Inferior parietal cortex (tissue), 1 donor: ENCODE data around the gene RTL1.

Experiments used
- DNase-seq: peaks from one replicate; pipeline ENCODE4 v3.0.0-alpha.2; 2016; ENCODE audit errors: extremely low spot score

RTL1 gene

GRCh38 chr14:100882026-100882967 lies 21.2 kb downstream of the RTL1 start:
- DNase-seq: no peak

GRCh38 chr14:100881211-100882025 lies 22.1 kb downstream of the RTL1 start:
- no peak for DNase-seq

GRCh38 chr14:100880271-100881101 lies 23.0 kb downstream of the RTL1 start:
- no peak for DNase-seq

GRCh38 chr14:100879782-100880181 lies 23.7 kb downstream of the RTL1 start:
- DNase-seq: no peak

GRCh38 chr14:100879194-100879593 lies 24.3 kb downstream of the RTL1 start:
- DNase-seq: no peak

GRCh38 chr14:100878271-100879146 lies 25.0 kb downstream of the RTL1 start:
- no peak for DNase-seq

GRCh38 chr14:100875861-100876590 lies 27.5 kb downstream of the RTL1 start:
- DNase-seq: no peak

- DNase-seq: no peak
Measured at GRCh38 chr14:100875126-100875525, 28.4 kb downstream of the RTL1 start.

- DNase-seq: no peak
Measured at GRCh38 chr14:100874411-100875091, 29.0 kb downstream of the RTL1 start.

- no peak for DNase-seq
Measured at GRCh38 chr14:100874051-100874410, 29.5 kb downstream of the RTL1 start.

GRCh38 chr14:100873096-100873482 lies 30.4 kb downstream of the RTL1 start:
- DNase-seq: no peak

GRCh38 chr14:100872259-100873095 lies 31.0 kb downstream of the RTL1 start:
- DNase-seq: no peak

GRCh38 chr14:100871234-100872186 lies 32.0 kb downstream of the RTL1 start:
- DNase-seq: no peak

- no peak for DNase-seq
Measured at GRCh38 chr14:100868621-100869370, 34.7 kb downstream of the RTL1 start.

GRCh38 chr14:100867631-100868315 lies 35.7 kb downstream of the RTL1 start:
- DNase-seq: no peak
